ENCODE measurements around the gene LRP1-AS. TPM values are rescaled to one million over a fixed set of nuclear protein-coding genes. Genes with fewer than 3 reads are reported as not detected.

LRP1-AS gene
- total RNA-seq, 1 experiment from 2014 or later = not detected

GRCh38 chr12:57110104-57111030, 37.1 kb downstream of the LRP1-AS start:
- Histone ChIP-seq H3K9me2 (replicated peaks; ENCODE audit: insufficient read depth, low read length) (no peaks in the 10 kb centered on the region), H4K20me1 (ENCODE audit: insufficient read depth, low read depth, low read length) (peaks cover 18% of the 10 kb centered on the region), H3K4me2 (ENCODE audit: low read depth, low read length, poor library complexity, severe bottlenecking) (peak overlapping the region; percentile 94), H3K27me3 (ENCODE audit: low read length) (no peaks in the 10 kb centered on the region), H3K4me1 (ENCODE audit: low read length) (peaks cover 48% of the 10 kb centered on the region), H2AFZ (ENCODE audit: low read length) (no peak overlapping the region), H3K36me3 (ENCODE audit: insufficient read depth, low read length) (peaks cover 20% of the 10 kb centered on the region; the same call in 1 of the 2 replicates), H3K9ac (ENCODE audit: low read length) (peak overlapping the region; percentile 93), H3K27ac (ENCODE audit: low read length) (peak overlapping the region; percentile 87), H3K4me3 (ENCODE audit: low read length) (peak overlapping the region; percentile 96), H3K9me3 (ENCODE audit: low read length) (no peaks in the 10 kb centered on the region), H3K79me2 (ENCODE audit: low read length) (peaks cover 40% of the 10 kb centered on the region)
- peak; percentile 85 for DNase-seq

- H3K4me3 ChIP-seq (ENCODE audit: low read length) = peak overlapping the region; percentile 96
- H4K20me1 ChIP-seq (ENCODE audit: insufficient read depth, low read depth, low read length) = peaks cover 18% of the 10 kb centered on the region
- H3K9me3 ChIP-seq (ENCODE audit: low read length) = no peaks in the 10 kb centered on the region
- no peak overlapping the region for H2AFZ ChIP-seq (ENCODE audit: low read length)
- peak overlapping the region; percentile 93 for H3K9ac ChIP-seq (ENCODE audit: low read length)
- peak overlapping the region; percentile 94 for H3K4me2 ChIP-seq (ENCODE audit: low read depth, low read length, poor library complexity, severe bottlenecking)
- peaks cover 48% of the 10 kb centered on the region for H3K4me1 ChIP-seq (ENCODE audit: low read length)
- no peaks in the 10 kb centered on the region for H3K9me2 ChIP-seq (replicated peaks; ENCODE audit: insufficient read depth, low read length)
- no peak for DNase-seq
- H3K27me3 ChIP-seq (ENCODE audit: low read length) = no peaks in the 10 kb centered on the region
- H3K79me2 ChIP-seq (ENCODE audit: low read length) = peaks cover 40% of the 10 kb centered on the region
- H3K27ac ChIP-seq (ENCODE audit: low read length) = peak overlapping the region; percentile 87
- H3K36me3 ChIP-seq (ENCODE audit: insufficient read depth, low read length) = peaks cover 21% of the 10 kb centered on the region; the same call in 1 of the 2 replicates
Measured at GRCh38 chr12:57109207-57110103, 38.0 kb downstream of the LRP1-AS start.

GRCh38 chr12:57107456-57108155, 39.8 kb downstream of the LRP1-AS start:
- H4K20me1 ChIP-seq (ENCODE audit: insufficient read depth, low read depth, low read length) = peaks cover 18% of the 10 kb centered on the region
- no peak overlapping the region for H3K4me3 ChIP-seq (ENCODE audit: low read length)
- H3K9me3 ChIP-seq (ENCODE audit: low read length) = no peaks in the 10 kb centered on the region

GRCh38 chr12:57106021-57106708, 41.3 kb downstream of the LRP1-AS start:
- H3K27ac ChIP-seq (ENCODE audit: low read length) = no peak overlapping the region
- DNase-seq = no peak
- no peak overlapping the region for H3K9ac ChIP-seq (ENCODE audit: low read length)
- H3K4me1 ChIP-seq (ENCODE audit: low read length) = peaks cover 32% of the 10 kb centered on the region
- no peaks in the 10 kb centered on the region for H3K9me2 ChIP-seq (replicated peaks; ENCODE audit: insufficient read depth, low read length)
- H2AFZ ChIP-seq (ENCODE audit: low read length) = no peak overlapping the region
- no peak overlapping the region for H3K4me2 ChIP-seq (ENCODE audit: low read depth, low read length, poor library complexity, severe bottlenecking)
- peaks cover 25% of the 10 kb centered on the region; the same call in 1 of the 2 replicates for H3K36me3 ChIP-seq (ENCODE audit: insufficient read depth, low read length)
- peaks cover 36% of the 10 kb centered on the region for H3K79me2 ChIP-seq (ENCODE audit: low read length)
- H4K20me1 ChIP-seq (ENCODE audit: insufficient read depth, low read depth, low read length) = peaks cover 18% of the 10 kb centered on the region
- no peaks in the 10 kb centered on the region for H3K9me3 ChIP-seq (ENCODE audit: low read length)
- H3K27me3 ChIP-seq (ENCODE audit: low read length) = no peaks in the 10 kb centered on the region
- no peak overlapping the region for H3K4me3 ChIP-seq (ENCODE audit: low read length)

More at GRCh38 chr12:57107456-57108155, 39.8 kb downstream of the LRP1-AS start:
- Histone ChIP-seq H2AFZ (ENCODE audit: low read length) (no peak overlapping the region), H3K9me2 (replicated peaks; ENCODE audit: insufficient read depth, low read length) (no peaks in the 10 kb centered on the region), H3K4me1 (ENCODE audit: low read length) (peaks cover 45% of the 10 kb centered on the region), H3K27ac (ENCODE audit: low read length) (no peak overlapping the region; the same call in 1 of the 2 replicates), H3K9ac (ENCODE audit: low read length) (peak overlapping the region; percentile 34; the same call in 1 of the 2 replicates), H3K36me3 (ENCODE audit: insufficient read depth, low read length) (peaks cover 21% of the 10 kb centered on the region; the same call in 1 of the 2 replicates), H3K79me2 (ENCODE audit: low read length) (peaks cover 40% of the 10 kb centered on the region), H3K27me3 (ENCODE audit: low read length) (no peaks in the 10 kb centered on the region), H3K4me2 (ENCODE audit: low read depth, low read length, poor library complexity, severe bottlenecking) (peak overlapping the region; percentile 21)
- no peak for DNase-seq

GRCh38 chr12:57105011-57105753, 42.2 kb downstream of the LRP1-AS start:
- Histone ChIP-seq H3K36me3 (ENCODE audit: insufficient read depth, low read length) (peaks cover 27% of the 10 kb centered on the region; the same call in 1 of the 2 replicates), H3K9me2 (replicated peaks; ENCODE audit: insufficient read depth, low read length) (no peaks in the 10 kb centered on the region), H3K4me3 (ENCODE audit: low read length) (no peak overlapping the region), H3K9me3 (ENCODE audit: low read length) (no peaks in the 10 kb centered on the region), H3K4me2 (ENCODE audit: low read depth, low read length, poor library complexity, severe bottlenecking) (no peak overlapping the region), H3K27ac (ENCODE audit: low read length) (no peak overlapping the region), H4K20me1 (ENCODE audit: insufficient read depth, low read depth, low read length) (peaks cover 18% of the 10 kb centered on the region), H3K9ac (ENCODE audit: low read length) (no peak overlapping the region), H3K27me3 (ENCODE audit: low read length) (no peaks in the 10 kb centered on the region), H2AFZ (ENCODE audit: low read length) (no peak overlapping the region), H3K79me2 (ENCODE audit: low read length) (peaks cover 26% of the 10 kb centered on the region), H3K4me1 (ENCODE audit: low read length) (peaks cover 30% of the 10 kb centered on the region)
- DNase-seq = no peak

GRCh38 chr12:57104292-57104910, 43.0 kb downstream of the LRP1-AS start:
- Histone ChIP-seq H3K27me3 (ENCODE audit: low read length) (no peaks in the 10 kb centered on the region), H3K9ac (ENCODE audit: low read length) (no peak overlapping the region), H3K9me3 (ENCODE audit: low read length) (no peaks in the 10 kb centered on the region), H3K4me2 (ENCODE audit: low read depth, low read length, poor library complexity, severe bottlenecking) (no peak overlapping the region), H3K4me3 (ENCODE audit: low read length) (no peak overlapping the region), H3K79me2 (ENCODE audit: low read length) (peaks cover 18% of the 10 kb centered on the region), H3K9me2 (replicated peaks; ENCODE audit: insufficient read depth, low read length) (no peaks in the 10 kb centered on the region), H2AFZ (ENCODE audit: low read length) (no peak overlapping the region), H3K4me1 (ENCODE audit: low read length) (peaks cover 22% of the 10 kb centered on the region), H4K20me1 (ENCODE audit: insufficient read depth, low read depth, low read length) (peaks cover 11% of the 10 kb centered on the region), H3K36me3 (ENCODE audit: insufficient read depth, low read length) (peaks cover 34% of the 10 kb centered on the region; the same call in 1 of the 2 replicates), H3K27ac (ENCODE audit: low read length) (no peak overlapping the region)
- no peak for DNase-seq
